ENCODE measurements around the gene LCE1D.

Gene LCE1D

GRCh38 chr1:152824964-152825363 is 28.4 kb downstream of the LCE1D start:
- POLR2A ChIA-PET: no interaction called here
- CTCF ChIA-PET: no interaction called here
- TF ChIP-seq, protein P1, sequence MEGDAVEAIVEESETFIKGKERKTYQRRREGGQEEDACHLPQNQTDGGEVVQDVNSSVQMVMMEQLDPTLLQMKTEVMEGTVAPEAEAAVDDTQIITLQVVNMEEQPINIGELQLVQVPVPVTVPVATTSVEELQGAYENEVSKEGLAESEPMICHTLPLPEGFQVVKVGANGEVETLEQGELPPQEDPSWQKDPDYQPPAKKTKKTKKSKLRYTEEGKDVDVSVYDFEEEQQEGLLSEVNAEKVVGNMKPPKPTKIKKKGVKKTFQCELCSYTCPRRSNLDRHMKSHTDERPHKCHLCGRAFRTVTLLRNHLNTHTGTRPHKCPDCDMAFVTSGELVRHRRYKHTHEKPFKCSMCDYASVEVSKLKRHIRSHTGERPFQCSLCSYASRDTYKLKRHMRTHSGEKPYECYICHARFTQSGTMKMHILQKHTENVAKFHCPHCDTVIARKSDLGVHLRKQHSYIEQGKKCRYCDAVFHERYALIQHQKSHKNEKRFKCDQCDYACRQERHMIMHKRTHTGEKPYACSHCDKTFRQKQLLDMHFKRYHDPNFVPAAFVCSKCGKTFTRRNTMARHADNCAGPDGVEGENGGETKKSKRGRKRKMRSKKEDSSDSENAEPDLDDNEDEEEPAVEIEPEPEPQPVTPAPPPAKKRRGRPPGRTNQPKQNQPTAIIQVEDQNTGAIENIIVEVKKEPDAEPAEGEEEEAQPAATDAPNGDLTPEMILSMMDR (IDR thresholded peaks at IDR 0.05; ENCODE audit: control extremely low read depth, extremely low read depth, low read depth, missing control alignments): no peak
- no peak for DNase-seq (ENCODE audit: extremely low spot score)

- TF ChIP-seq, protein P1 (IDR thresholded peaks at IDR 0.05; ENCODE audit: control extremely low read depth, extremely low read depth, low read depth, missing control alignments): no peak
- ChIA-PET CTCF (interaction anchor here (0.9 to 1.2 kb wide), 2 partner anchors 9 to 33 kb away, joined by 3 read pairs; no protein-coding TSS in a partner anchor), POLR2A (no interaction called here)
- DNase-seq (ENCODE audit: extremely low spot score): no peak
Measured at GRCh38 chr1:152827173-152827572, 30.7 kb downstream of the LCE1D start, which contains the start of gene LCE1A. LCE1A (plus strand) TSS chr1:152827473; CDS start chr1:152827473, 0 bp downstream.

DNA sequence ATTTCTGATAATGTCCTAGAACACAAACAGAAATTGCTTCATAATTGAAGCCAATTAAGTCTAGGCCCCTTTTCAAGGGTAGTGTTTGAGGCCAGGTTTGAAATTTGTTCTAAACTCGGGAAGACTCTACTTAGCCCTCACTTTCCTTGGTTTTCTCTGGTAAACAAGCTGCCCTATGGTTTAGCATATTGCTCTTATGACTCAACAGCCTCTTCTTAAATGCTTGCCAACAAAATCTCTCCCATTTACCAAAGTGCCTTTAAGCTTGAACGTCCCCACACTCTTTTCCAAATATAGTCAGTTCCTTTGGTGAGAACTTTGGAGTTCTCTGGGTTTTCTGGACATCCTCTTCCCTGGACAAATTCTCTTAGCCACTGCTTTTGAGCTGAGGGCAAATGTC is 40.3 kb downstream of the LCE1D start:
- TF ChIP-seq, protein P1 (IDR thresholded peaks at IDR 0.05; ENCODE audit: control extremely low read depth, extremely low read depth, low read depth, missing control alignments): no peak
- ChIA-PET POLR2A (no interaction called here), CTCF (interaction anchor here (1.1 kb wide), 1 partner anchor 19 kb away, joined by 4 read pairs; no protein-coding TSS in a partner anchor)
- DNase-seq (ENCODE audit: extremely low spot score): no peak

GRCh38 chr1:152842556-152842955 is 46.0 kb downstream of the LCE1D start, which contains the start of gene LCE6A:
LCE6A (plus strand) TSS chr1:152842856; CDS start chr1:152843521, 665 bp downstream.
- POLR2A ChIA-PET: no interaction called here
- TF ChIP-seq, protein P1 (IDR thresholded peaks at IDR 0.05; ENCODE audit: control extremely low read depth, extremely low read depth, low read depth, missing control alignments): no peak
- no peak for DNase-seq (ENCODE audit: extremely low spot score)
- CTCF ChIA-PET: no interaction called here

All from GM10248 (cell line).